Stomach (tissue), 9 donors: Measurements from ENCODE around the gene STRN. TPM values are rescaled to one million over a fixed set of nuclear protein-coding genes. Genes with fewer than 3 reads are reported as not detected.

Experiments used
- DNase-seq, 2 donors: peaks; one replicate each; pipeline versions ENCODE4 v3.0.0 to v3.0.0-alpha.2; 2013 to 2019
- H3K27ac ChIP-seq, 5 donors: fragments of 200-600 bp in 4 of 5; sonication (generic) in 4 of 5; one replicate each; pipeline ENCODE4 v1.5.1; 2013 to 2019; ENCODE audit warnings: mild to moderate bottlenecking in 1 of 5, moderate library complexity in 1 of 5
- H3K27me3 ChIP-seq, 3 donors: fragments of 200-600 bp; sonication (generic); one replicate each; pipeline ENCODE4 v1.5.1; 2017 to 2019; ENCODE audit warnings: mixed run types in 1 of 3
- H3K36me3 ChIP-seq, 4 donors: fragments of 200-600 bp; sonication (generic); 1 replicate in 3 of 4; 2 replicates in 1 of 4; pipeline ENCODE4 v1.5.1; 2016 to 2019
- H3K4me1 ChIP-seq, 4 donors: fragments of 200-600 bp; sonication (generic); one replicate each; pipeline ENCODE4 v1.5.1; 2016 to 2019
- H3K4me3 ChIP-seq, 4 donors: fragments of 200-600 bp; sonication (generic) in 3 of 4; one replicate each; pipeline ENCODE4 v1.5.1; 2016 to 2019; ENCODE audit warnings: mild to moderate bottlenecking in 1 of 4
- H3K9me3 ChIP-seq, 4 donors: fragments of 200-600 bp; sonication (generic); one replicate each; pipeline ENCODE4 v1.5.1; 2016 to 2019
- EP300 ChIP-seq: sonication (generic); formaldehyde crosslinking; IDR thresholded peaks from one replicate; pipeline ENCODE4 v1.6.1; 2017; ENCODE audit warnings: antibody characterized with exemption
- POLR2A ChIP-seq, 4 donors: fragments of 450-650 bp; IDR thresholded peaks; one replicate each; pipeline ENCODE4 v1.6.1; 2016; ENCODE audit warnings: antibody characterized with exemption in 4 of 4, control low read depth in 2 of 4, mild to moderate bottlenecking in 1 of 4, moderate library complexity in 1 of 4
- POLR2AphosphoS5 ChIP-seq, 3 donors: sonication (generic); formaldehyde crosslinking; IDR thresholded peaks; one replicate each; pipeline ENCODE4 v1.6.1; 2016; ENCODE audit warnings: antibody characterized with exemption in 3 of 3
- WGBS, 5 donors: extraction: QIAGEN DNeasy Blood & Tissue Kit in 3 of 5; methylation state at CpG; one replicate each; pipeline versions ENCODE4 v1.1.5 to v1.1.7; 2013 to 2018; 5-methylcytosine and 5-hydroxymethylcytosine counted together
- intact Hi-C: fragments of 100-400 bp; cut with DNase I; formaldehyde crosslinking; loops from one replicate; pipeline ENCODE4 v1.15.1; 2023; ENCODE audit warnings: low total_unique reads
- polyA plus RNA-seq, 3 donors: library from polyadenylated mRNA; stranded (reverse); fragments of 200-250 nt; gene quantifications; one replicate each; pipeline ENCODE4 v1.2.3, GENCODE V29; 2013
- total RNA-seq, 5 donors: library from RNA; depleted of rRNA; stranded (reverse); fragments of >200 nt; gene quantifications; one replicate each; pipeline versions ENCODE4 v1.1.0 to v1.2.3, GENCODE V29; 2014 to 2016
- TF ChIP-seq, protein P1 (sequence below), 7 experiments: fragments of 450-650 bp in 4 of 7; fragments of 200-600 bp in 3 of 7; sonication (generic) in 3 of 7; IDR thresholded peaks; one replicate each; pipeline ENCODE4 v1.5.1; 2016 to 2019; ENCODE audit warnings: antibody characterized with exemption in 7 of 7, control low read depth in 2 of 7, mild to moderate bottlenecking in 1 of 7
- donor health status: healthy with polysubstance abuse.
- donor health status: Bipolar disorder and iron deficiency.
- donor health status: healthy.

STRN gene
- total and polyA plus RNA-seq, 8 donors = 3.5 to 34.9 (median 10.7) TPM

DNA sequence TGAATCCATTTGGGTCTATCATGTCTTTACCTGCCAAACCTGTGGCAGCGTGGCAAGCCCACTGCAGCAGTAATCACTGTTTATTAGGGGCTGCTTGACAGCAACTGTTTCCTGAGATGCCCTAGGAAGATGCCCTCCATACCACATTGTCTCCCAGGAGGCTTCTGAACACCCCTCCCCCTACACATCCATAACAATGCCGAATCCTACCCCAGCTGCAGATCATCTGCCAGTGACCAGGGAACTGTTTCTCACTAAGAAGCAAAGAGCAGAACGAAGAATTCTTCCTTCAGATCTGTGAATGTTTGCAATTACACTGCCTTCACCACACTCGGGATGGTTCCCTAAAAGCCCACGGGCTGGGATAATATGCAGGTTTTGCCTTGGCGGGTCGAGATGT, 142.1 kb downstream of the STRN start:
- DNase-seq = no peak
- Histone ChIP-seq H3K9me3 (no peaks in the 10 kb centered on the region), H3K27ac (no peak overlapping the region), H3K4me1 (peaks cover 0 to 14% (median 0%) of the 10 kb centered on the region in 4 donors), H3K4me3 (no peak overlapping the region), H3K27me3 (peaks cover 0 to 6% (median 0%) of the 10 kb centered on the region in 3 donors), H3K36me3 (no peaks in the 10 kb centered on the region)
- TF ChIP-seq POLR2A (IDR thresholded peaks at IDR 0.05) (no peak), POLR2AphosphoS5 (IDR thresholded peaks at IDR 0.05) (no peak), EP300 (no peak)
- TF ChIP-seq, protein P1, sequence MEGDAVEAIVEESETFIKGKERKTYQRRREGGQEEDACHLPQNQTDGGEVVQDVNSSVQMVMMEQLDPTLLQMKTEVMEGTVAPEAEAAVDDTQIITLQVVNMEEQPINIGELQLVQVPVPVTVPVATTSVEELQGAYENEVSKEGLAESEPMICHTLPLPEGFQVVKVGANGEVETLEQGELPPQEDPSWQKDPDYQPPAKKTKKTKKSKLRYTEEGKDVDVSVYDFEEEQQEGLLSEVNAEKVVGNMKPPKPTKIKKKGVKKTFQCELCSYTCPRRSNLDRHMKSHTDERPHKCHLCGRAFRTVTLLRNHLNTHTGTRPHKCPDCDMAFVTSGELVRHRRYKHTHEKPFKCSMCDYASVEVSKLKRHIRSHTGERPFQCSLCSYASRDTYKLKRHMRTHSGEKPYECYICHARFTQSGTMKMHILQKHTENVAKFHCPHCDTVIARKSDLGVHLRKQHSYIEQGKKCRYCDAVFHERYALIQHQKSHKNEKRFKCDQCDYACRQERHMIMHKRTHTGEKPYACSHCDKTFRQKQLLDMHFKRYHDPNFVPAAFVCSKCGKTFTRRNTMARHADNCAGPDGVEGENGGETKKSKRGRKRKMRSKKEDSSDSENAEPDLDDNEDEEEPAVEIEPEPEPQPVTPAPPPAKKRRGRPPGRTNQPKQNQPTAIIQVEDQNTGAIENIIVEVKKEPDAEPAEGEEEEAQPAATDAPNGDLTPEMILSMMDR (IDR thresholded peaks at IDR 0.05) = no peak
- WGBS, 5 donors = 74 to 82% (median 77%) methylated on average over 7 of the region's 7 CpGs
- intact Hi-C loops = no loop called here

DNA sequence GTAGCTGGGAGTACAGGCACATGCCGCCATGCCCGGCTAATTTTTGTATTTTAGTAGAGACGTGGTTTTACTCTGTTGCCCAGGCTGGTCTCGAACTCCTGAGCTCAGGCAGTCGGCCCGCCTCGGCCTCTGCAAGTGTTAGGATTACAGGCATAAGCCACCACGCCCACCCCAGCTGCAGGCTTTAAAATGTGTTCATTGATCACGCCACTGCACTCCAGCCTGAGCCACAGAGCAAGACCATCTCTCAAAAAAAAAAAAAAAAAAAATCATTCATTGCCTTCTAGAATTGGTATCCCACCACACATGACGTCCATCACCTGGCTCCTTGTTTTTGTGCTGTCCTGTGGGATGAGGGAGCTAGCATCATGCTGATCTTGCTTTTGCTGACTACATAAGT, 142.5 kb downstream of the STRN start:
- intact Hi-C loops = no loop called here
- TF ChIP-seq, protein P1 (IDR thresholded peaks at IDR 0.05) = no peak
- TF ChIP-seq POLR2AphosphoS5 (IDR thresholded peaks at IDR 0.05) (no peak), POLR2A (IDR thresholded peaks at IDR 0.05) (no peak), EP300 (no peak)
- WGBS, 5 donors = 88 to 94% (median 90%) methylated on average over 10 of the region's 10 CpGs
- no peak for DNase-seq
- no peaks in the 10 kb centered on the region for H3K36me3 ChIP-seq
- peaks cover 0 to 18% (median 0%) of the 10 kb centered on the region in 4 donors for H3K4me1 ChIP-seq
- no peak overlapping the region for H3K27ac ChIP-seq
- peaks cover 0 to 6% (median 0%) of the 10 kb centered on the region in 3 donors for H3K27me3 ChIP-seq
- no peak overlapping the region for H3K4me3 ChIP-seq
- H3K9me3 ChIP-seq = no peaks in the 10 kb centered on the region

DNA sequence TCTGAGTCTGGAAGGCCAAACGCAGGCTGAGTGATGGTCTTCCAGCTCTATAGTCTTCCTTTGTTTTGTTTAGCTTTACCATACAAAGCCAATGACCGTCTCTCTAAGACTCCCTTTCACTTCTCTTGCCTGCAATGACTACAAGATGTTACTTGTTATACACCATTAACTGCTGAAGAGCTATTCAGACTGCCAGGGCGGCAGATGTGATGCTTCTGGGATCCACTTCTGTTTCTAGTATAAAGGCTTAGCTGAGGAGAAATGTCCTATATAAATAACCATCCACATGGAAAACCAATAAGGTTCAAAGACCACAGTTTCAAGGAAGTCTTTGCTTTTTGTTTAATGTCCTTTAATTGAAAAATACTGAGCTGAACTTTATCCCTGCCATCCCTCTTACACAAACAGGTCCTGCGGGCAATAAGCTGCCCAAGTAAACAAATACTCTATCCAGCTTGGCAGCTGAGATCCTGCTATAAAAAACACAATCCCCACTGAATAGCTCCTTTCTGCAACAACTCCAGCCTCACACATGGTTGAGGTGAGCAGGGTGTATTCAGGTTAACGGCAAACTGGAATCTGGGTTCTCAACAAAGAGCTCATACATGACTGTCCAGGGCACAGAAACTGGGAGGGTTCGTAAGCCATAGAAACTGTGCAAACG, 145.3 kb downstream of the STRN start:
- H3K4me1 ChIP-seq = peaks cover 0 to 20% (median 0%) of the 10 kb centered on the region in 4 donors
- no peaks in the 10 kb centered on the region for H3K9me3 ChIP-seq
- peaks cover 0 to 6% (median 0%) of the 10 kb centered on the region in 3 donors for H3K27me3 ChIP-seq
- DNase-seq = peak in 1 of 2 donors; percentile 40
- 41 to 58% (median 56%) methylated on average over 7 of the region's 7 CpGs for WGBS, 5 donors
- H3K4me3 ChIP-seq = no peak overlapping the region
- H3K36me3 ChIP-seq = no peaks in the 10 kb centered on the region
- TF ChIP-seq POLR2A (IDR thresholded peaks at IDR 0.05) (no peak), POLR2AphosphoS5 (IDR thresholded peaks at IDR 0.05) (no peak)
- TF ChIP-seq, protein P1 (IDR thresholded peaks at IDR 0.05) = no peak
- intact Hi-C loops = no loop called here
- H3K27ac ChIP-seq = peak overlapping the region in 3 of 5 donors; percentile 15 to 43 (median 24)

DNA sequence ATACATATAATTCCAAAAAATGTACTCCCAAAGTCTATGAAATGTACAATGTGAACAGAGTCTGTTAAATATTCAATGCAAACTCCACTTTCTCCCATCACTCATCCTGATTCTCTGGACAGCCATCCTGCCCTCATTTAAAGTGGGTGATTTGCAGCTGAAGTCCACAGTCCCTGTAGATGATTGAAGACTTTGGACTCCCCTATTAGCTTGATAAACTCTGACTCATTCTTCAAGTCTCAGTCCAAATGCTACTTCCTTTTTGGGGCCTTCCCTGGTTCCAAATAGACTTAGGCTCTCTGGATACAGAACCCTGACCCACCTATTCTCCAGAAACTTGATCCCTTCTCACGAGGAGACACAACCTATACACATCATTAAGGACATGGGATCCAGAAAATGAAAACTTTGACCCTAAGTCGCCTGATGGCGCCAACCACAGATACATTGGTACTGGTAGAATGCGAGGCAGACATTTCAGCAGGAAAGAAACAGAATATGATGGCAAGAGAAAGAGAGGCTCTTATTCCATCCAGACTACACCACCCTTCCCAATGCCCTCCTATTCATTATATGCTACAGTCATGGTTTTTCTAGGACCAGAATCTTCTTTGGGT, 147.1 kb downstream of the STRN start:
- DNase-seq = peak in 1 of 2 donors; percentile 21
- Histone ChIP-seq H3K27ac (peak overlapping the region in 1 of 5 donors; percentile 34), H3K4me1 (peaks cover 0 to 20% (median 0%) of the 10 kb centered on the region in 4 donors), H3K4me3 (no peak overlapping the region), H3K27me3 (no peaks in the 10 kb centered on the region), H3K9me3 (no peaks in the 10 kb centered on the region), H3K36me3 (no peaks in the 10 kb centered on the region)
- TF ChIP-seq, protein P1 (IDR thresholded peaks at IDR 0.05) = no peak
- TF ChIP-seq POLR2A (IDR thresholded peaks at IDR 0.05) (no peak), POLR2AphosphoS5 (IDR thresholded peaks at IDR 0.05) (no peak), EP300 (no peak)
- intact Hi-C loops = no loop called here
- 80 to 93% (median 85%) methylated on average over 4 of the region's 4 CpGs for WGBS, 5 donors
